AG09319 (cell line): ENCODE data around the gene SLAIN2.
"Not testable (repeated sequence)": the region's sequence is repeated elsewhere in the genome, so short reads cannot be mapped to it uniquely, and the experiment has no call there.

Experiments
- DNase-seq: peaks from one replicate; pipeline ENCODE4 v3.0.0-alpha.2; 2010; ENCODE audit warnings: low read depth; ENCODE audit errors: extremely low read depth
- CTCF ChIP-seq: IDR thresholded peaks from 2 replicates; pipeline ENCODE4 v1.5.1; 2011; ENCODE audit warnings: low read depth, mild to moderate bottlenecking, inconsistent platforms, low read length, moderate library complexity

SLAIN2 gene

GRCh38 chr4:48305508-48305907 lies 35.8 kb upstream of the SLAIN2 start:
- no peak for DNase-seq
- TF ChIP-seq CTCF = no peak

GRCh38 chr4:48307528-48307927 lies 33.8 kb upstream of the SLAIN2 start:
- DNase-seq = no peak
- no peak for TF ChIP-seq CTCF

DNA sequence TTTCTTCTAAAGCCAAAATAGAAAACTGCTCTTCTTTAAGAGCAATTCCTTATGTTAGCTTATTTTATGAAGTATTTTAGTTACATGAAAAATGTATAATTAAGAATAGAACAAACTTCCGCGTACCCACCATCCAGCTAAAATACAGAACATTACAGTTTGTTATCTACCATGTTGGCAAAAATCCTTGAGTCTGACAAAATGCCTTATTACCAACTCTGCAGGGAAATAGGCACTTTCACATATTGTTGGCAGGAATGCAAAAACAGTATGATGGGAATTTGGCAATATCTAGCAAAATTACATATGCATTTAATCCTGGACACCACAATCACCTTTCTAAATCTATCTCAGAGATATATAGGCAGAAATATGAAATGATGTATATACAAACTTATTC lies 32.4 kb upstream of the SLAIN2 start:
- no peak for TF ChIP-seq CTCF
- no peak for DNase-seq

DNA sequence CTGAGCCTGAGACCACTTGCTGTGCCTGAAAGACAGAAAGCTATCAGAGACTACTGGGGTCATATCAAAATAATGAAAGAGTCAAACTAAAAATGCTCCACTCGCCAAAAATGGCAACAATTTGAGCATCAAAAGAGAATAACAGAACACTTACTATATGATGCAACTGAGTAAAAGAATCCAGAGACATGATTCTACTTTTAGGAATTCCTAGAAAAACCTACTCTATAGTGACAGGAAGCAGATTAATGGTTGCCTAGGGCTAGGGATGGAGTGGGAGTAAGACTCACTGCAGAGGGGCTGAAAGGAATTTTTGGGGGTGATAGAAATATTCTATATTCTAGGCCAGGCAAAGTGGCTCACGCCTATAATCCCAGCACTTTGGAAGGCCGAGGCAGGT lies 29.4 kb upstream of the SLAIN2 start:
- no peak for DNase-seq
- TF ChIP-seq CTCF = no peak

- not testable (repeated sequence) for DNase-seq
Measured at GRCh38 chr4:48314746-48315145, 26.6 kb upstream of the SLAIN2 start.

GRCh38 chr4:48315728-48316630 lies 25.4 kb upstream of the SLAIN2 start:
- TF ChIP-seq CTCF = peak; percentile 69
- no peak for DNase-seq

DNA sequence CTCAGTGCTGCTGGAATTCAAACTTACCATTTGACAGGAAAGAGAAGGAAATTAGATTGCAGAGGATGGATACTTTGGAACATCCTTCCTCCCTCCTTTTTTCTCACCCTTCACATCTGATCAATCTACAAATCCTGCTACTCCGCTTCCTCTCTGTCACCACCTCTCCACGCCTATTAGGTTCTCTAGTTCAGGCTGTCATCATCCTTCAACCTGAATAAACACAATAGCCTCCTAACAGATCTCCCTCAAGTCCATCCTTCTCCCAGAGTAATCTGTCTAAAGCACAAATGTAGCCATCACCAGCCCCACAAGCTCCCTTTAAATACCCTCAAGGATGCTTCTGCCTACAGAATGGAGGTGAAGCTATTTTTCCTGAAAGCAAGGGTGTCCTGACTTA lies 20.0 kb upstream of the SLAIN2 start:
- TF ChIP-seq CTCF = no peak
- DNase-seq = no peak

DNA sequence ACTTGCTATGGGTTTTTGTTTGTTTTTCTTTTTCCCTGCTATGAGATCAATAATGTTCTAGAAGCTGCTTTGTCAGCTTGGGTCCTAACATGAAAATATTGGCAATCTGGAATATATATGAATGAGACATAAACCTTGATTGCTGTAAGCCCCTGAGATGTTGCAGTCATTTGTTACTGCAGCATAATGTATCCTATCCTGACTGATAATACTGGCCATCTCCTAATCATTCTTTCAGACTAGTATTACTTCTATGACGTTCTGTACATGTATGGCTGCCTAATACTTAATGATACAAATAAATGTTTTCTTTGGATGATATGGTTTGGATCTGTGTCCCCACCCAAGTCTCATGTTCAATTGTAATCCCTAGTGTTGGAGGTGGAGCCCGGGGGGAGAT lies 19.3 kb upstream of the SLAIN2 start:
- TF ChIP-seq CTCF = no peak
- DNase-seq = no peak
